HG03159 (cell line): ENCODE results near the gene MOB2.

Source experiments
- ATAC-seq: cut with Tn5 transposase; IDR thresholded peaks from one replicate; pipeline ENCODE4 v1.9.1; 2021; ENCODE audit warnings: mild to moderate bottlenecking, moderate library complexity; ENCODE audit not compliant: unreplicated experiment

The MOB2 gene

GRCh38 chr11:1422481-1422880, 64.1 kb downstream of the MOB2 start:
- no peak for ATAC-seq

- no peak for ATAC-seq
Observed at GRCh38 chr11:1421291-1421690, 65.3 kb downstream of the MOB2 start.

GRCh38 chr11:1419811-1420210, 66.8 kb downstream of the MOB2 start:
- ATAC-seq: no peak
